HG03097 (cell line): Measurements from ENCODE around the gene MID1.
"Not testable (repeated sequence)": the region's sequence is repeated elsewhere in the genome, so short reads cannot be mapped to it uniquely, and the experiment has no call there.

Experiments used
- ATAC-seq: cut with Tn5 transposase; IDR thresholded peaks from one replicate; pipeline ENCODE4 v1.9.1; 2021; ENCODE audit not compliant: unreplicated experiment, low FRiP score

Gene MID1

GRCh38 chrX:10617999-10618351 is 2.4 kb downstream of the MID1 start:
- no peak for ATAC-seq

DNA sequence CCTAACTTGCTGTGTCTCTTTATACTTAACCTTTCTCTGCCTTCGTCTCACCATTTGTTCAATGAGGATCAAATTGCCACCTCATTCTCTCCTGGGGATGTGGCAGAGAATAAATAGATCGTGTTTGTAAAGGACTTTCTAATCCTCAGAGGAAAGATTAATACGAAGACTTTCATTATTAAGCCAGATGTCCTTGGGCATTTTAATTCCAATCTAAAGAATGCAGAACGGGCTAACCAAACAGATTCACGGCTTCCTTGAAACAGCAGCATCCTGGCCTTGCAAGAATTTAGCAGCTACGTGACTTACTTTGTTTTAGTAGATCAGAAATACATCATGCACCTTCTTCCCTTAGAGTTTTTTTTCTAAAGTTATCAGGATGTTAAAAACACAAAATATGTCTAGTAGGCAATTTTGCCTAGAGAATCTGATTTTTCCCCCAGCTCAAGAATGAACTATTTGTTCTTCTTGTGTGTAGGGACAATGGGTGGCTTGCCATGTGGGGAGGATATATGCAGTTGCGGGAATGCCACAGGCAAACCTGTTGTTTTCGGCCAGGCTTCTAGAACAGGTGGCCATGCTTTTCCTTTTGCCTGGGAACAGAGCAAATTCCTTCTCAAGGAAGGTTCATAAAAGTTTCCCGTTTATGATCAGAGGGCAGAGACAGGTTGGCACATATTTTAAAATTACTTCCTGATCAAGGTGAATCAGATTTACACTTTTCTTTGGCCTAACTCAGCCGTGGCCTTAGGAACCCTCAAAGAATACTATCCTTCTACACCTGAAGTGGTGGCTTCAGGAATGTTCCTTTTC is 3.0 kb downstream of the MID1 start:
- ATAC-seq: no peak

- ATAC-seq: no peak
Measured at GRCh38 chrX:10615931-10616774, 4.2 kb downstream of the MID1 start.

- no peak for ATAC-seq
Measured at GRCh38 chrX:10612215-10612614, 8.2 kb downstream of the MID1 start.

- no peak for ATAC-seq
Measured at GRCh38 chrX:10611441-10612090, 8.8 kb downstream of the MID1 start.

GRCh38 chrX:10608099-10608498 is 12.3 kb downstream of the MID1 start:
- ATAC-seq: no peak

DNA sequence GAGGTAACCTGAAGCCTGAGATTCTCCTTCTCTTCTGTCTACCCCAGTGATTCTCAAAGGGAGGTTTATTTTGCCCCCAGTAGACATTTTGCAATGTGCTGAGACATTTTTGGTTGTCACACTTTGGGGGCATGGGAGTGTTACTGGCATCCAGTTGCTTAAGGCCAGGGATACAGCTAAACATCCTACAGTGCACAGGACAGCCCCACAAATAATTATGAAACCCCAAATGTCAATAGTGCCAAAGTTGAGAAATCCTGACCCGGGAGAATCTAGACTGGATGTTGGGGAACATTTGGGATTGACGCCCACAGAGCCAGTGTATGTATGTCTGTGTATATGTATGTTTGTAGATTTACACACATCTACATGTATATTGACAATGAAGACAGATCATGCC is 13.2 kb downstream of the MID1 start:
- ATAC-seq: no peak

DNA sequence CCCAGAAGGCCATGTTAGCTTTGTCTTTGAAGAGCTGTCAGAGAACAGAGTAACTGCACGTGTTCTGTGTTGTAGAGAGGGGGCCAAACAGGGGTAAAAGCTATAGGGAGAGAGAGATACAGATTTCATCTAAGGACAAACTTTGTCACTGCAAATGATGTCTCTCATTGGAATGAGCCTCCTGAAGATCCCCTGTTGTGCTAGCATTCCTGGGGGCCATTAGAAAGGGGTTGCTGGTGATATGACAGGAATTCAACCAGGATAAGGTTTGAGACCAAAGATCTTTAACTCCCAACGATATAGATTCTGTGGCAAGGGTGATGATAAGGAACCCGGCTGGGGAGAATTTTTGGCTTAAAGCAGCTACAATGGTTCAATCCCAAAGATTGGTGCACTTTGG is 16.8 kb downstream of the MID1 start:
- ATAC-seq: no peak

GRCh38 chrX:10602646-10603045 is 17.7 kb downstream of the MID1 start:
- no peak for ATAC-seq

- no peak for ATAC-seq
Measured at GRCh38 chrX:10600479-10600878, 19.9 kb downstream of the MID1 start.

DNA sequence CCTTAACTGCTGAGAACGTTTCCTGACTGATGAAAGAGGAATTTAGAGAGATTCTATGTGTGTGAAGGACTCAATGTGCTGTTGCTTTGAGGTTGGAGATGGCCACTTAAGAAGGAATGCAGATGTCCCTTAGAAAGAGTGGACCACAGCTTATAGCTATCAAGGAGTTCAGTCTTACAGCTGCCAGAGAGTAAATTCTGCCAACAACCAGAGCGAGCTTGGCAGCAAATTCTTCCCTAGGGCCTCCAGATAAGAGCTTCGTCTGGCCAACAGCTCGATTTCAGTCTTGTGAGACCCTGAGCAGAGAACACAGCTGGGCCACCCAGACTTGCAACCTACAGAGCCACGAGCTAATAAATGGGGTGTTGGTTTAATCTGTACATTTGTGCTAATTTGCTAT is 21.8 kb downstream of the MID1 start:
- ATAC-seq: no peak

- ATAC-seq: no peak
Measured at GRCh38 chrX:10597871-10598270, 22.5 kb downstream of the MID1 start.

DNA sequence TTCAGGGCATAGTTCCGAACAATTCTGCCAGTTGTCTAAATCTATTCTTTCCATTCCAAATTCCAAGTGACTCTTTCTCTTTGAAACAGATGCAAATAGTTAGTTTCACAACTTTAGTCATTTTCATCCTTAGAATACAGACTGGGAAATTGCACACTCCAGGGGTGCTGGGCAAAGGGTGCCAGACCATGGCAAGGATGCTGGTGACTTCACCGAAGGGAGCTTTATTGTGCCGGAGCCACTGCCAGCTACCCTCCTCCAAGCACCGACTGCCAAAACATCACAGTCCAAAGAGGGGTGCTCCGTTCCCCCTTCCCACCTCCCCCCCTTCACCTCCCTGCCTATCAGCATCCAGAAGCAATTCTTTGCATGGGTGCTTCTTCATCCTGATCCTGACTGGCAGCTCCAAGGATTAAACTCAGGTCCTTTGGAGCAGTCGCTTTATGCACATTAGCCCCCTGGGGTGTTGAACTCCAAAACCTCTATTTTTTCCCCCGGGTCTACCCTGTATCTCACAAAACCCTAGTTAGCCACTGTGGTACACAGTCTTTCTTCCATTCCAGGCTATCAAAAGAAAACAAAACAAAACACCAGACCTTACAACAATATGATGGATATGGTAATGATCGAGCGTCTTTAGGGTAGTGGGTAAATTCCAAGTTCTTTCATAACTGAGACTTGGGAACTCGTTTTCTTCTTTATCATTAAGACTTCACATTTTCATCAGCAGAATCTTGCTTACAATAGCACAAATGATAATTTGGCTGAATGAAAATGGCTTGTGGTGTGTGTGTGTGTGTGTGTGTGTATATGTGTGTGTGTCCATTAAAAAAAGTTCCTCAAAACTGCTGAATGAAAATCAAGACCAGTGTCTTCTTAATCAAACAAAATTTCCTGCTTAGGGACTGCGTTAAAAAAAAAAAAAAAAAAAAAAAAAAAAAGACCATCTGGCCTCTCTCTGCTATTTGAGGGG is 28.7 kb downstream of the MID1 start:
- ATAC-seq: no peak

- not testable (repeated sequence) for ATAC-seq
Measured at GRCh38 chrX:10589787-10590186, 30.6 kb downstream of the MID1 start.

- no peak for ATAC-seq
Measured at GRCh38 chrX:10589098-10589497, 31.3 kb downstream of the MID1 start.

GRCh38 chrX:10584882-10585281 is 35.5 kb downstream of the MID1 start:
- ATAC-seq: not testable (repeated sequence)

GRCh38 chrX:10582945-10583344 is 37.4 kb downstream of the MID1 start:
- no peak for ATAC-seq

- ATAC-seq: no peak
Measured at GRCh38 chrX:10582215-10582733, 38.1 kb downstream of the MID1 start.

DNA sequence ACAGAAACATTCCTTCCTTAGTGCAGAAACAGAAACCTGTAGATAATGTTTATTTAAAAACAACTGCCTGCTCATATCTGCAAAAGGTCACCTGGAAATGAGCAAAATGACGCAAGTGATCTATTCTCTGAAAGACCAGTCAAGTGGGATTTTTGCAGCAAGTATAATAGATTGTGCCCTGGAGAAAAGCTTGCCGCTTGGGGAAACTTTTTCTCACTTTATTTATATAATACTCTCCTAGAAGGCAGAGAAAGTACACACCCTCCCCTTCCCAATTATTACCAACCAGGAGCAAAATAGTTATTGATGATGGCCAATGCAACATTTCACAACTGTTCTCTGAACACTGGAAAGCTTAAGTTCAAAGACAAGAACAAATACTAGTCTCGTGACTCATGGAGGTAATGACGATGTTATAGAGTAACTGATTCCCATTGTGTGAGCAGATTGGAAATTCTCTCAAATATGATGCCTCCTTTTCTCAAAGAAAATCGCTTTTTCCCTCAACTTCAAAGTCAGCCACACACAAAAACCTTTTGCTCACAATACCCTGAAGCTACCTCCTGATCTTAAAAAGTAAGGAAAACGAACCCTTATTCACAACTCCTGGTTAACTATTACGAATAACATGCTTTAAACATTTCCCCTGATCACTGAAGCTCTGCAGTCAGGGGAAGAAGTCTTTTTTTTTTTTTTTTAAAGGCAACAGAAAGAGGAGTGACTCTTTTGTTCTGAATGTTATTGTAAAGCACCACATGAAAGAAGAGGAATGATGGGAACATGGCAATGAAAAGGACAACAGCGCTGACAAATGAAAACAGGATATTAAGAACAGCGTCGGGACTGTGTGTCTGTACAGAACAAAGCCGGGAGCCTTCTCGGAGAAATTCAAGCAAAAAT is 41.0 kb downstream of the MID1 start:
- no peak for ATAC-seq
